GM23338 (cell line): Measurements from ENCODE around the gene ICAM1. TPM values are rescaled to one million over a fixed set of nuclear protein-coding genes. Genes with fewer than 3 reads are reported as not detected.

ENCODE experiments used
- ATAC-seq: fragments of 200-7000 bp; cut with Tn5 transposase; 3 replicates; pipeline ENCODE4 v1.9.1; 2020
- DNase-seq: peaks from one replicate; pipeline ENCODE4 v3.0.0-alpha.2; 2015; ENCODE audit warnings: low spot score
- H2AFZ ChIP-seq: fragments of 200-600 bp; sonication (generic); 2 replicates; pipeline ENCODE4 v1.8.0; 2016; ENCODE audit warnings: antibody characterized with exemption, mild to moderate bottlenecking, moderate library complexity
- H3F3A ChIP-seq: fragments of 200-600 bp; sonication (generic); replicated peaks from 2 replicates; pipeline ENCODE4 v1.8.0; 2017; ENCODE audit warnings: antibody characterized with exemption, mixed run types, low read depth
- H3K27ac ChIP-seq: fragments of 200-600 bp; sonication (generic); 2 replicates; pipeline ENCODE4 v1.6.1; 2016; ENCODE audit warnings: low read depth
- H3K27me3 ChIP-seq: fragments of 200-600 bp; sonication (generic); 2 replicates; pipeline ENCODE4 v1.8.0; 2016; ENCODE audit warnings: mild to moderate bottlenecking, mixed run types, moderate library complexity; ENCODE audit not compliant: insufficient read depth
- H3K36me3 ChIP-seq: fragments of 200-600 bp; sonication (generic); 2 replicates; pipeline ENCODE4 v1.8.0; 2016; ENCODE audit warnings: mild to moderate bottlenecking; ENCODE audit not compliant: insufficient read depth
- H3K4me1 ChIP-seq: fragments of 200-600 bp; sonication (generic); 2 replicates; pipeline ENCODE4 v1.8.0; 2016; ENCODE audit warnings: mild to moderate bottlenecking, moderate library complexity; ENCODE audit not compliant: insufficient read depth
- H3K4me2 ChIP-seq: fragments of 200-600 bp; sonication (generic); 2 replicates; pipeline ENCODE4 v1.7.1; 2017; ENCODE audit warnings: mixed run types
- H3K4me3 ChIP-seq: fragments of 200-600 bp; sonication (generic); 2 replicates; pipeline ENCODE4 v1.6.1; 2016; ENCODE audit warnings: mixed run types
- H3K79me2 ChIP-seq: fragments of 200-600 bp; sonication (generic); replicated peaks from 2 replicates; pipeline ENCODE4 v1.8.0; 2017; ENCODE audit warnings: mild to moderate bottlenecking; ENCODE audit not compliant: insufficient read depth
- H3K9me2 ChIP-seq: fragments of 200-600 bp; sonication (generic); 2 replicates; pipeline ENCODE4 v1.8.0; 2017; ENCODE audit not compliant: insufficient read depth
- H4K20me1 ChIP-seq: fragments of 200-600 bp; sonication (generic); replicated peaks from 2 replicates; pipeline ENCODE4 v1.8.0; 2017; ENCODE audit warnings: mild to moderate bottlenecking; ENCODE audit not compliant: insufficient read depth
- H3K27ac Mint-ChIP-seq: 2 replicates; pipeline ENCODE4 v1.8.0; 2020; ENCODE audit warnings: inconsistent platforms, mild to moderate bottlenecking, moderate library complexity, mixed read lengths
- H3K27me3 Mint-ChIP-seq: 3 replicates; pipeline ENCODE4 v1.8.0; 2022; ENCODE audit warnings: low read depth, mild to moderate bottlenecking, moderate library complexity, mixed read lengths, inconsistent platforms; ENCODE audit not compliant: insufficient read depth, poor library complexity
- H3K36me3 Mint-ChIP-seq: 3 replicates; pipeline ENCODE4 v1.8.0; 2021; ENCODE audit warnings: low read depth, mild to moderate bottlenecking, inconsistent platforms, moderate library complexity, mixed read lengths
- H3K4me1 Mint-ChIP-seq: 3 replicates; pipeline ENCODE4 v1.8.0; 2020; ENCODE audit warnings: mild to moderate bottlenecking, inconsistent platforms, mixed read lengths
- H3K4me3 Mint-ChIP-seq: 3 replicates; pipeline ENCODE4 v1.8.0; 2021; ENCODE audit warnings: moderate library complexity, mild to moderate bottlenecking, inconsistent platforms, mixed read lengths
- H3K9me3 Mint-ChIP-seq: 3 replicates; pipeline ENCODE4 v1.8.0; 2020; ENCODE audit warnings: moderate library complexity, mild to moderate bottlenecking, inconsistent platforms, mixed read lengths
- CREB1 ChIP-seq: fragments of 250-450 bp; sonication (Bioruptor Pico); IDR thresholded peaks from 2 replicates; pipeline ENCODE4 v1.5.0; 2020; ENCODE audit warnings: low read depth, mild to moderate bottlenecking, moderate library complexity
- EZH2 ChIP-seq: fragments of 200-600 bp; sonication (generic); IDR thresholded peaks from one replicate; pipeline ENCODE4 v1.8.0; 2017; ENCODE audit warnings: antibody characterized with exemption, mild to moderate bottlenecking, low read depth; ENCODE audit not compliant: unreplicated experiment
- EZH2phosphoT487 ChIP-seq: fragments of 200-600 bp; sonication (generic); IDR thresholded peaks from one replicate; pipeline ENCODE4 v1.8.1; 2018; ENCODE audit warnings: antibody characterized with exemption; ENCODE audit not compliant: unreplicated experiment
- NANOG ChIP-seq: IDR thresholded peaks from 2 replicates; pipeline ENCODE4 v1.6.1; 2016; ENCODE audit warnings: antibody characterized with exemption, borderline replicate concordance
- STAT1 ChIP-seq: IDR thresholded peaks from one replicate; pipeline ENCODE4 v1.6.1; 2016; ENCODE audit warnings: antibody characterized with exemption; ENCODE audit not compliant: unreplicated experiment
- ZNF114 ChIP-seq: fragments of 250-450 bp; sonication (Bioruptor Pico); IDR thresholded peaks from 2 replicates; pipeline ENCODE4 v1.5.0; 2020; ENCODE audit warnings: mild to moderate bottlenecking, moderate library complexity
- polyA plus RNA-seq: library from polyadenylated mRNA; unstranded; fragments of >200 nt; fragmentation: Nextera tagmentation; extraction: Ambion mirVana; gene quantifications from 2 replicates; pipeline ENCODE4 v1.2.1, GENCODE V29; 2016
- total RNA-seq: library from RNA; depleted of rRNA; stranded (reverse); fragments of >200 nt; shearing (Covaris generic); gene quantifications from 2 replicates; pipeline ENCODE4 v1.2.3, GENCODE V29; 2014
- TF ChIP-seq, protein P1 (sequence below): fragments of 250-450 bp; sonication (Bioruptor Pico); IDR thresholded peaks from 2 replicates; pipeline ENCODE4 v1.5.0; 2020; ENCODE audit warnings: mild to moderate bottlenecking, moderate library complexity
- TF ChIP-seq, protein P2 (sequence below): IDR thresholded peaks from one replicate; pipeline ENCODE4 v1.6.1; 2018; ENCODE audit warnings: antibody characterized with exemption; ENCODE audit not compliant: unreplicated experiment
- TF ChIP-seq, protein P3 (sequence below), 2 experiments: fragments of 200-600 bp in 1 of 2; sonication (generic) in 1 of 2; conservative IDR thresholded peaks; 2 replicates each; pipeline versions ENCODE4 v1.5.1 to v1.6.1; 2016 to 2017; ENCODE audit warnings: antibody characterized with exemption in 2 of 2, low read depth in 2 of 2, mild to moderate bottlenecking in 2 of 2, moderate library complexity in 1 of 2

ICAM1 gene
- total and polyA plus RNA-seq, 2 experiments from 2014 or later: 1.6 to 3.5 TPM

DNA sequence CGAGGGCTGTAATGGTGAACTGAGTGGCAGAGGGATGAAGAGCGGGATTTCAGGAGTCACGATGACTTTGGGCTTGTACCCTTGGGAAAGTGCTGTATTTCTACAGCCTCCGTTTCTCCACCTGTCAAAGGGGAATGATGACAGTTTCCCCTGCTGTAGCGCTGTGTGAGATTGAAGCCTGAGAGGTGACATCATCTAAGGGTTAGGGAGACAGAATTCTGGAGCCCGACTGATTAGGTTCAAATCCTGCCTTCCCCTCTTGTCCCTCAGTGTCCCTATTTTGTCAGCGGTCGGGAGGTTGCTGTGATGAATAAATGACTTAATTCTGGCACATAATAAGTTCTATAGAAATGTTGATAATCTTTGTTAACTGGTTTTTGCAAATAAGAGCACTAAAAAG, 18.2 kb upstream of the ICAM1 start:
- TF ChIP-seq NANOG (no peak), CREB1 (CRISPR knock-in tag) (no peak), EZH2phosphoT487 (no peak), STAT1 (no peak)
- TF ChIP-seq, protein P1, sequence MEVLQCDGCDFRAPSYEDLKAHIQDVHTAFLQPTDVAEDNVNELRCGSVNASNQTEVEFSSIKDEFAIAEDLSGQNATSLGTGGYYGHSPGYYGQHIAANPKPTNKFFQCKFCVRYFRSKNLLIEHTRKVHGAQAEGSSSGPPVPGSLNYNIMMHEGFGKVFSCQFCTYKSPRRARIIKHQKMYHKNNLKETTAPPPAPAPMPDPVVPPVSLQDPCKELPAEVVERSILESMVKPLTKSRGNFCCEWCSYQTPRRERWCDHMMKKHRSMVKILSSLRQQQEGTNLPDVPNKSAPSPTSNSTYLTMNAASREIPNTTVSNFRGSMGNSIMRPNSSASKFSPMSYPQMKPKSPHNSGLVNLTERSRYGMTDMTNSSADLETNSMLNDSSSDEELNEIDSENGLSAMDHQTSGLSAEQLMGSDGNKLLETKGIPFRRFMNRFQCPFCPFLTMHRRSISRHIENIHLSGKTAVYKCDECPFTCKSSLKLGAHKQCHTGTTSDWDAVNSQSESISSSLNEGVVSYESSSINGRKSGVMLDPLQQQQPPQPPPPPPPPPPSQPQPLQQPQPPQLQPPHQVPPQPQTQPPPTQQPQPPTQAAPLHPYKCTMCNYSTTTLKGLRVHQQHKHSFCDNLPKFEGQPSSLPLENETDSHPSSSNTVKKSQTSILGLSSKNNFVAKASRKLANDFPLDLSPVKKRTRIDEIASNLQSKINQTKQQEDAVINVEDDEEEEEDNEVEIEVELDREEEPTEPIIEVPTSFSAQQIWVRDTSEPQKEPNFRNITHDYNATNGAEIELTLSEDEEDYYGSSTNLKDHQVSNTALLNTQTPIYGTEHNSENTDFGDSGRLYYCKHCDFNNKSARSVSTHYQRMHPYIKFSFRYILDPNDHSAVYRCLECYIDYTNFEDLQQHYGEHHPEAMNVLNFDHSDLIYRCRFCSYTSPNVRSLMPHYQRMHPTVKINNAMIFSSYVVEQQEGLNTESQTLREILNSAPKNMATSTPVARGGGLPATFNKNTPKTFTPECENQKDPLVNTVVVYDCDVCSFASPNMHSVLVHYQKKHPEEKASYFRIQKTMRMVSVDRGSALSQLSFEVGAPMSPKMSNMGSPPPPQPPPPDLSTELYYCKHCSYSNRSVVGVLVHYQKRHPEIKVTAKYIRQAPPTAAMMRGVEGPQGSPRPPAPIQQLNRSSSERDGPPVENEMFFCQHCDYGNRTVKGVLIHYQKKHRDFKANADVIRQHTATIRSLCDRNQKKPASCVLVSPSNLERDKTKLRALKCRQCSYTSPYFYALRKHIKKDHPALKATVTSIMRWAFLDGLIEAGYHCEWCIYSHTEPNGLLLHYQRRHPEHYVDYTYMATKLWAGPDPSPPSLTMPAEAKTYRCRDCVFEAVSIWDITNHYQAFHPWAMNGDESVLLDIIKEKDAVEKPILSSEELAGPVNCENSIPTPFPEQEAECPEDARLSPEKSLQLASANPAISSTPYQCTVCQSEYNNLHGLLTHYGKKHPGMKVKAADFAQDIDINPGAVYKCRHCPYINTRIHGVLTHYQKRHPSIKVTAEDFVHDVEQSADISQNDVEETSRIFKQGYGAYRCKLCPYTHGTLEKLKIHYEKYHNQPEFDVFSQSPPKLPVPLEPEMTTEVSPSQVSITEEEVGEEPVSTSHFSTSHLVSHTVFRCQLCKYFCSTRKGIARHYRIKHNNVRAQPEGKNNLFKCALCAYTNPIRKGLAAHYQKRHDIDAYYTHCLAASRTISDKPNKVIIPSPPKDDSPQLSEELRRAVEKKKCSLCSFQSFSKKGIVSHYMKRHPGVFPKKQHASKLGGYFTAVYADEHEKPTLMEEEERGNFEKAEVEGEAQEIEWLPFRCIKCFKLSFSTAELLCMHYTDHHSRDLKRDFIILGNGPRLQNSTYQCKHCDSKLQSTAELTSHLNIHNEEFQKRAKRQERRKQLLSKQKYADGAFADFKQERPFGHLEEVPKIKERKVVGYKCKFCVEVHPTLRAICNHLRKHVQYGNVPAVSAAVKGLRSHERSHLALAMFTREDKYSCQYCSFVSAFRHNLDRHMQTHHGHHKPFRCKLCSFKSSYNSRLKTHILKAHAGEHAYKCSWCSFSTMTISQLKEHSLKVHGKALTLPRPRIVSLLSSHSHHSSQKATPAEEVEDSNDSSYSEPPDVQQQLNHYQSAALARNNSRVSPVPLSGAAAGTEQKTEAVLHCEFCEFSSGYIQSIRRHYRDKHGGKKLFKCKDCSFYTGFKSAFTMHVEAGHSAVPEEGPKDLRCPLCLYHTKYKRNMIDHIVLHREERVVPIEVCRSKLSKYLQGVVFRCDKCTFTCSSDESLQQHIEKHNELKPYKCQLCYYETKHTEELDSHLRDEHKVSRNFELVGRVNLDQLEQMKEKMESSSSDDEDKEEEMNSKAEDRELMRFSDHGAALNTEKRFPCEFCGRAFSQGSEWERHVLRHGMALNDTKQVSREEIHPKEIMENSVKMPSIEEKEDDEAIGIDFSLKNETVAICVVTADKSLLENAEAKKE (CRISPR knock-in tag): no peak
- no peak for ATAC-seq
- Mint-ChIP-seq H3K4me3 (peak overlapping the region; percentile 99), H3K27me3 (peaks cover 15% of the 10 kb centered on the region), H3K9me3 (peaks cover 2% of the 10 kb centered on the region; the same call in 2 of the 3 replicates), H3K36me3 (peaks cover 40% of the 10 kb centered on the region), H3K27ac (peak overlapping the region; percentile 99; the same call in 1 of the 2 replicates), H3K4me1 (peaks cover 4% of the 10 kb centered on the region)
- no peak overlapping the region for H3K27ac ChIP-seq
- H3K4me2 ChIP-seq: peak overlapping the region; percentile 98
- no peak for DNase-seq
- no peaks in the 10 kb centered on the region for H3K27me3 ChIP-seq
- peaks cover 10% of the 10 kb centered on the region for H3K36me3 ChIP-seq
- no peaks in the 10 kb centered on the region for H3K4me1 ChIP-seq
- peaks cover 6% of the 10 kb centered on the region; the same call in 1 of the 2 replicates for H4K20me1 ChIP-seq
- H2AFZ ChIP-seq: peak overlapping the region; percentile 23; the same call in 1 of the 2 replicates
- no peaks in the 10 kb centered on the region for H3K9me2 ChIP-seq
- H3K4me3 ChIP-seq: peak overlapping the region; percentile 68
- peaks cover 11% of the 10 kb centered on the region for H3K79me2 ChIP-seq
- peaks cover 6% of the 10 kb centered on the region for H3F3A ChIP-seq

DNA sequence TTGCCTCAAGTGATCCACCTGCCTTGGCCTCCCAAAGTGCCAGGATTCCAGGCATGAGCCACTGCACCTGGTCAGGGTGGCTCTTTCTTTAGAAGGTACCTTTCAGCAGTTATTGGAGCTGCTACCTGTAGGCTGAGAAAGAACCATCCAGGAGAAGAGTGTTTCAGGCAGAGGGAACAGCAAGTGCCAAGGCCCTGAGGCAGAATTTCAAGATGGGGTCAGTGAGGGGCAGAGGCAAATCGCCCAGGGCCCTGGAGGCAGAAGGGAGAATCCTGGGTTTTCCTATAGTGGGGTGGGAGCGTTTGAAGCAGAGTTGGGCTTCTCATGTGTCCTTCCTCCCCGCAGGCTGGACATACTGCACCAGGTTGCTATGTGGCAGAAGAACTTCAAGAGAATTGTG, 16.7 kb upstream of the ICAM1 start:
- H3K4me3 ChIP-seq: no peak overlapping the region
- H3K36me3 Mint-ChIP-seq: peaks cover 51% of the 10 kb centered on the region
- ATAC-seq: no peak
- TF ChIP-seq NANOG: no peak
- no peak for TF ChIP-seq CREB1 (CRISPR knock-in tag)
- no peak for TF ChIP-seq ZNF114 (CRISPR knock-in tag)
- TF ChIP-seq, protein P2, sequence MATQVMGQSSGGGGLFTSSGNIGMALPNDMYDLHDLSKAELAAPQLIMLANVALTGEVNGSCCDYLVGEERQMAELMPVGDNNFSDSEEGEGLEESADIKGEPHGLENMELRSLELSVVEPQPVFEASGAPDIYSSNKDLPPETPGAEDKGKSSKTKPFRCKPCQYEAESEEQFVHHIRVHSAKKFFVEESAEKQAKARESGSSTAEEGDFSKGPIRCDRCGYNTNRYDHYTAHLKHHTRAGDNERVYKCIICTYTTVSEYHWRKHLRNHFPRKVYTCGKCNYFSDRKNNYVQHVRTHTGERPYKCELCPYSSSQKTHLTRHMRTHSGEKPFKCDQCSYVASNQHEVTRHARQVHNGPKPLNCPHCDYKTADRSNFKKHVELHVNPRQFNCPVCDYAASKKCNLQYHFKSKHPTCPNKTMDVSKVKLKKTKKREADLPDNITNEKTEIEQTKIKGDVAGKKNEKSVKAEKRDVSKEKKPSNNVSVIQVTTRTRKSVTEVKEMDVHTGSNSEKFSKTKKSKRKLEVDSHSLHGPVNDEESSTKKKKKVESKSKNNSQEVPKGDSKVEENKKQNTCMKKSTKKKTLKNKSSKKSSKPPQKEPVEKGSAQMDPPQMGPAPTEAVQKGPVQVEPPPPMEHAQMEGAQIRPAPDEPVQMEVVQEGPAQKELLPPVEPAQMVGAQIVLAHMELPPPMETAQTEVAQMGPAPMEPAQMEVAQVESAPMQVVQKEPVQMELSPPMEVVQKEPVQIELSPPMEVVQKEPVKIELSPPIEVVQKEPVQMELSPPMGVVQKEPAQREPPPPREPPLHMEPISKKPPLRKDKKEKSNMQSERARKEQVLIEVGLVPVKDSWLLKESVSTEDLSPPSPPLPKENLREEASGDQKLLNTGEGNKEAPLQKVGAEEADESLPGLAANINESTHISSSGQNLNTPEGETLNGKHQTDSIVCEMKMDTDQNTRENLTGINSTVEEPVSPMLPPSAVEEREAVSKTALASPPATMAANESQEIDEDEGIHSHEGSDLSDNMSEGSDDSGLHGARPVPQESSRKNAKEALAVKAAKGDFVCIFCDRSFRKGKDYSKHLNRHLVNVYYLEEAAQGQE: no peak
- TF ChIP-seq EZH2: no peak
- TF ChIP-seq, protein P3, sequence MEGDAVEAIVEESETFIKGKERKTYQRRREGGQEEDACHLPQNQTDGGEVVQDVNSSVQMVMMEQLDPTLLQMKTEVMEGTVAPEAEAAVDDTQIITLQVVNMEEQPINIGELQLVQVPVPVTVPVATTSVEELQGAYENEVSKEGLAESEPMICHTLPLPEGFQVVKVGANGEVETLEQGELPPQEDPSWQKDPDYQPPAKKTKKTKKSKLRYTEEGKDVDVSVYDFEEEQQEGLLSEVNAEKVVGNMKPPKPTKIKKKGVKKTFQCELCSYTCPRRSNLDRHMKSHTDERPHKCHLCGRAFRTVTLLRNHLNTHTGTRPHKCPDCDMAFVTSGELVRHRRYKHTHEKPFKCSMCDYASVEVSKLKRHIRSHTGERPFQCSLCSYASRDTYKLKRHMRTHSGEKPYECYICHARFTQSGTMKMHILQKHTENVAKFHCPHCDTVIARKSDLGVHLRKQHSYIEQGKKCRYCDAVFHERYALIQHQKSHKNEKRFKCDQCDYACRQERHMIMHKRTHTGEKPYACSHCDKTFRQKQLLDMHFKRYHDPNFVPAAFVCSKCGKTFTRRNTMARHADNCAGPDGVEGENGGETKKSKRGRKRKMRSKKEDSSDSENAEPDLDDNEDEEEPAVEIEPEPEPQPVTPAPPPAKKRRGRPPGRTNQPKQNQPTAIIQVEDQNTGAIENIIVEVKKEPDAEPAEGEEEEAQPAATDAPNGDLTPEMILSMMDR (conservative IDR thresholded peaks at IDR 0.05; ENCODE audit: low read depth in 2 of 2): no peak

More for the DNA sequence above, 16.7 kb upstream of the ICAM1 start:
- Histone ChIP-seq H3K36me3 (peaks cover 10% of the 10 kb centered on the region), H3K27me3 (no peaks in the 10 kb centered on the region), H3F3A (peaks cover 9% of the 10 kb centered on the region), H2AFZ (no peak overlapping the region), H3K27ac (no peak overlapping the region), H4K20me1 (peaks cover 6% of the 10 kb centered on the region; the same call in 1 of the 2 replicates), H3K4me1 (no peaks in the 10 kb centered on the region), H3K9me2 (no peaks in the 10 kb centered on the region), H3K79me2 (peaks cover 11% of the 10 kb centered on the region), H3K4me2 (no peak overlapping the region)
- H3K4me1 Mint-ChIP-seq: peaks cover 4% of the 10 kb centered on the region
- peaks cover 2% of the 10 kb centered on the region; the same call in 2 of the 3 replicates for H3K9me3 Mint-ChIP-seq
- no peak overlapping the region for H3K27ac Mint-ChIP-seq
- DNase-seq: no peak
- H3K4me3 Mint-ChIP-seq: peak overlapping the region; percentile 99; the same call in 1 of the 3 replicates
- H3K27me3 Mint-ChIP-seq: peaks cover 13% of the 10 kb centered on the region
